ENCODE results near the gene SHTN1. TPM values are rescaled to one million over a fixed set of nuclear protein-coding genes. Genes with fewer than 3 reads are reported as not detected.

Gene SHTN1
- total and polyA plus RNA-seq, 2 of the 4 experiments (the other 2 are of a cell fraction): 0.54 to 2.3 TPM

- no peak overlapping the region for H3K27ac ChIP-seq (ENCODE audit: insufficient read depth, low read length)
- ATAC-seq (ENCODE audit: low read depth) (no peak), DNase-seq (no peak)
- no peak overlapping the region for H3K9ac ChIP-seq (ENCODE audit: low read depth, low read length)
- no peak overlapping the region for H3K23ac ChIP-seq (ENCODE audit: low read depth, low read length)
- H2BK15ac ChIP-seq (ENCODE audit: low read depth, low read length): no peak overlapping the region
- H2AK5ac ChIP-seq (ENCODE audit: low read depth, low read length): no peak overlapping the region
- H2BK5ac ChIP-seq (ENCODE audit: low read depth, low read length, poor library complexity, severe bottlenecking): no peak overlapping the region
- H3K18ac ChIP-seq (ENCODE audit: low read depth, low read length): no peak overlapping the region
- no peaks in the 10 kb centered on the region for H3K9me3 ChIP-seq (ENCODE audit: control insufficient read depth, insufficient read depth, low read length)
- no peak overlapping the region for H3K14ac ChIP-seq (replicated peaks; ENCODE audit: low read depth, low read length)
- H3K9me1 ChIP-seq (ENCODE audit: insufficient read depth, low read length): no peaks in the 10 kb centered on the region
- no peak overlapping the region for H2BK120ac ChIP-seq (ENCODE audit: low read depth, low read length)
- no peak overlapping the region for H3K4ac ChIP-seq (ENCODE audit: low read depth, low read length)
- no peaks in the 10 kb centered on the region for H3K27me3 ChIP-seq (ENCODE audit: control insufficient read depth, insufficient read depth, low read length)
- H3K79me1 ChIP-seq (ENCODE audit: low read depth in 1 of 2, low read length in 2 of 2): no peaks in the 10 kb centered on the region
- whole genome bisulfite sequencing, 2 experiments (ENCODE audit: extremely low coverage in 2 of 2, insufficient read length in 1 of 2): 100% methylated on average over 2 of the region's 6 CpGs; no CpG with 5 or more reads in 1 of the 2 experiments
- H4K5ac ChIP-seq (ENCODE audit: low read depth, low read length): no peak overlapping the region
- POLR2A ChIA-PET (ENCODE audit: unreplicated experiment): no interaction called here
- H3K36me3 ChIP-seq (ENCODE audit: control insufficient read depth, insufficient read depth, low read length): no peaks in the 10 kb centered on the region
- no TSS peak for BruUV-seq (replicated peaks)
- no peak overlapping the region for H4K8ac ChIP-seq (ENCODE audit: low read depth in 2 of 2, low read length in 2 of 2)
- H3K56ac ChIP-seq (ENCODE audit: extremely low read depth, insufficient read depth, low read length): no peak overlapping the region
- intact Hi-C loops (cut with micrococcal nuclease): no loop called here
- no peaks in the 10 kb centered on the region for H4K20me1 ChIP-seq (ENCODE audit: insufficient read depth, low read length)
- H3K4me1 ChIP-seq (ENCODE audit: control insufficient read depth, insufficient read depth, low read length): no peaks in the 10 kb centered on the region
- in situ Hi-C loops (cut with MboI; ENCODE audit: low sequenced_read_pairs): no loop called here
- H4K91ac ChIP-seq (ENCODE audit: insufficient read depth, low read depth, low read length): no peak overlapping the region
- H2BK20ac ChIP-seq (ENCODE audit: low read depth, low read length): no peak overlapping the region
- no peak for TF ChIP-seq ELK1 (IDR thresholded peaks at IDR 0.05; ENCODE audit: borderline replicate concordance, low read depth, low read length)
- TF ChIP-seq BHLHE40 (IDR thresholded peaks at IDR 0.05; ENCODE audit: low read depth, low read length): no peak
- TF ChIP-seq RCOR1 (IDR thresholded peaks at IDR 0.05; ENCODE audit: insufficient replicate concordance, low read length): no peak
- no peak for TF ChIP-seq SMC3 (IDR thresholded peaks at IDR 0.05; ENCODE audit: low read depth, low read length)
- TF ChIP-seq CHD1 (IDR thresholded peaks at IDR 0.05; ENCODE audit: low read depth, low read length): no peak
- no peak for TF ChIP-seq NFE2L2 (IDR thresholded peaks at IDR 0.05; ENCODE audit: low read depth, low read length)
- TF ChIP-seq, protein P1, sequence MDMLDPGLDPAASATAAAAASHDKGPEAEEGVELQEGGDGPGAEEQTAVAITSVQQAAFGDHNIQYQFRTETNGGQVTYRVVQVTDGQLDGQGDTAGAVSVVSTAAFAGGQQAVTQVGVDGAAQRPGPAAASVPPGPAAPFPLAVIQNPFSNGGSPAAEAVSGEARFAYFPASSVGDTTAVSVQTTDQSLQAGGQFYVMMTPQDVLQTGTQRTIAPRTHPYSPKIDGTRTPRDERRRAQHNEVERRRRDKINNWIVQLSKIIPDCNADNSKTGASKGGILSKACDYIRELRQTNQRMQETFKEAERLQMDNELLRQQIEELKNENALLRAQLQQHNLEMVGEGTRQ (IDR thresholded peaks at IDR 0.05; ENCODE audit: low read depth, low read length): no peak
- TF ChIP-seq FOS (IDR thresholded peaks at IDR 0.05; ENCODE audit: low read depth, low read length): no peak
- H3K4me3 ChIP-seq (ENCODE audit: insufficient read depth, low read depth, low read length): no peak overlapping the region
- no peak overlapping the region for H3K4me2 ChIP-seq (ENCODE audit: low read depth, low read length)
- no peak overlapping the region for H2AFZ ChIP-seq (replicated peaks; ENCODE audit: low read length, poor library complexity)
- dilution Hi-C loops (cut with HindIII; ENCODE audit: low sequenced_read_pairs, unreplicated experiment): no loop called here
- CTCF ChIA-PET: no interaction called here
- no peak overlapping the region for H2AK9ac ChIP-seq (replicated peaks; ENCODE audit: low read depth, low read length, poor library complexity)
Measured at GRCh38 chr10:116931806-116932205, 73.2 kb downstream of the SHTN1 start.
